Measurements from ENCODE around the gene PIGP. TPM values are rescaled to one million over a fixed set of nuclear protein-coding genes. Genes with fewer than 3 reads are reported as not detected.

PIGP gene
- total RNA-seq, 1 experiment from 2014 or later: 13.2 TPM

GRCh38 chr21:37119421-37120218, 46.7 kb upstream of the PIGP start:
- Histone ChIP-seq H3K14ac (ENCODE audit: insufficient read depth, low read length) (no peak overlapping the region), H3T11ph (ENCODE audit: low read length) (no peak overlapping the region), H2BK120ac (ENCODE audit: low read depth, low read length, poor library complexity, severe bottlenecking) (no peak overlapping the region), H3K18ac (ENCODE audit: insufficient read length, low read depth, low read length) (no peak overlapping the region), H4K5ac (ENCODE audit: insufficient read length, low read depth, low read length) (no peak overlapping the region), H3K79me1 (ENCODE audit: insufficient read depth, low read depth, low read length, poor library complexity, severe bottlenecking) (no peaks in the 10 kb centered on the region), H2BK20ac (ENCODE audit: low read depth, low read length, poor library complexity, severe bottlenecking) (no peak overlapping the region), H2BK12ac (ENCODE audit: insufficient read length, low read depth, low read length) (no peak overlapping the region), H4K20me1 (ENCODE audit: control insufficient read depth, insufficient read depth, insufficient read length) (no peaks in the 10 kb centered on the region), H3K9me3 (ENCODE audit: control insufficient read depth, low read depth, low read length) (no peaks in the 10 kb centered on the region), H2AFZ (ENCODE audit: low read length) (no peak overlapping the region), H3K27ac (ENCODE audit: insufficient read length, low read depth, low read length) (no peak overlapping the region), H3K79me2 (ENCODE audit: insufficient read depth, low read length) (no peaks in the 10 kb centered on the region), H3K23ac (ENCODE audit: insufficient read length, low read depth, low read length) (no peak overlapping the region), H3K4ac (ENCODE audit: low read depth, low read length) (no peak overlapping the region), H2AK5ac (ENCODE audit: insufficient read length, low read length) (no peak overlapping the region), H3K9ac (ENCODE audit: extremely low read depth, insufficient read length, low read length) (no peak overlapping the region), H3K4me2 (ENCODE audit: insufficient read depth, insufficient read length, low read length) (no peak overlapping the region), H3K4me1 (ENCODE audit: insufficient read depth, low read length) (no peaks in the 10 kb centered on the region), H3K27me3 (ENCODE audit: insufficient read depth, low read length) (no peaks in the 10 kb centered on the region), H3K23me2 (ENCODE audit: insufficient read length, low read depth, low read length, poor library complexity, severe bottlenecking) (no peaks in the 10 kb centered on the region), H2BK5ac (ENCODE audit: insufficient read length, low read length) (no peak overlapping the region), H4K91ac (ENCODE audit: insufficient read length, low read depth, low read length) (no peak overlapping the region), H4K8ac (replicated peaks; ENCODE audit: insufficient read length, low read depth, low read length) (no peak overlapping the region), H3K56ac (ENCODE audit: insufficient read length, low read depth, low read length) (no peak overlapping the region), H2BK15ac (ENCODE audit: low read depth, low read length) (no peak overlapping the region)
- no peak overlapping the region; a peak in 1 of 7 replicates for H3K27ac Mint-ChIP-seq
- H3K36me3 Mint-ChIP-seq (ENCODE audit: insufficient read depth in 1 of 3, low read depth in 3 of 3): no peaks in the 10 kb centered on the region
- WGBS (ENCODE audit: extremely low coverage, insufficient read length, low lambda C conversion rate): no CpG with 5 or more reads among the region's 6 CpGs
- peaks cover 3% of the 10 kb centered on the region in 2 experiments; a peak in 3 of 4 replicates for H3K4me1 Mint-ChIP-seq
- TF ChIP-seq CTCF (conservative IDR thresholded peaks at IDR 0.05): peak; percentile 49
- H3K27me3 Mint-ChIP-seq (ENCODE audit: low read depth): no peaks in the 10 kb centered on the region
- peak; percentile 54 for DNase-seq
- no peaks in the 10 kb centered on the region for H3K9me3 Mint-ChIP-seq
- no peak overlapping the region for H3K4me3 Mint-ChIP-seq

All from H9 (cell line).